ENCODE results near the gene PGAM2.
A peak's percentile ranks its signal among the peaks of the same experiment; 100 is the strongest.

DNA sequence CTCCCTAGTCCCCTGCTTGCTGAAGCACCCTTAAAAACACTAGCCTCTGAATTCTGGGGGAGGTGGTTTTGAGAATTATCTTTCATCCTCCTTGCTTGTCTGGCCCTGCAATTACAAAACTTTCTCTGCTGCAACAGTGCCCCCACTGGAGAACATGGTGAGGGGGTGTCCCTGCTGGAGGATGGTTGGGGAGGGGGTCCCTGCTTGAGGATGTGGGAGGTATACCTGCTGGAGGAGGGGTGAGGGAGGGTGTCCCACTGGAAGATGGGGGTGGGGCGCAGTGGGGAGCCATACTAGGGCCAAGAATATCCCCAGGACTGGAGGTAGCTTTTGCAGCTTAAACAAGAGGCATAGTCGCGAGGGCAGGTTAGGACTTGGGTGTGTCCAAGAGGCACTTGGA lies 20.2 kb upstream of the PGAM2 start:
- TF ChIP-seq ZNF496 (CRISPR knock-in tag; IDR thresholded peaks at IDR 0.05; ENCODE audit: insufficient replicate concordance) (no peak), ZFX (CRISPR knock-in tag; IDR thresholded peaks at IDR 0.05; ENCODE audit: low read depth) (no peak), ZNF317 (CRISPR knock-in tag; IDR thresholded peaks at IDR 0.05) (no peak)
- TF ChIP-seq, protein P1, sequence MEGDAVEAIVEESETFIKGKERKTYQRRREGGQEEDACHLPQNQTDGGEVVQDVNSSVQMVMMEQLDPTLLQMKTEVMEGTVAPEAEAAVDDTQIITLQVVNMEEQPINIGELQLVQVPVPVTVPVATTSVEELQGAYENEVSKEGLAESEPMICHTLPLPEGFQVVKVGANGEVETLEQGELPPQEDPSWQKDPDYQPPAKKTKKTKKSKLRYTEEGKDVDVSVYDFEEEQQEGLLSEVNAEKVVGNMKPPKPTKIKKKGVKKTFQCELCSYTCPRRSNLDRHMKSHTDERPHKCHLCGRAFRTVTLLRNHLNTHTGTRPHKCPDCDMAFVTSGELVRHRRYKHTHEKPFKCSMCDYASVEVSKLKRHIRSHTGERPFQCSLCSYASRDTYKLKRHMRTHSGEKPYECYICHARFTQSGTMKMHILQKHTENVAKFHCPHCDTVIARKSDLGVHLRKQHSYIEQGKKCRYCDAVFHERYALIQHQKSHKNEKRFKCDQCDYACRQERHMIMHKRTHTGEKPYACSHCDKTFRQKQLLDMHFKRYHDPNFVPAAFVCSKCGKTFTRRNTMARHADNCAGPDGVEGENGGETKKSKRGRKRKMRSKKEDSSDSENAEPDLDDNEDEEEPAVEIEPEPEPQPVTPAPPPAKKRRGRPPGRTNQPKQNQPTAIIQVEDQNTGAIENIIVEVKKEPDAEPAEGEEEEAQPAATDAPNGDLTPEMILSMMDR (CRISPR knock-in tag; IDR thresholded peaks at IDR 0.05) = peak; percentile 28; the same call in 1 of the 2 replicates
- TF ChIP-seq, protein P2, sequence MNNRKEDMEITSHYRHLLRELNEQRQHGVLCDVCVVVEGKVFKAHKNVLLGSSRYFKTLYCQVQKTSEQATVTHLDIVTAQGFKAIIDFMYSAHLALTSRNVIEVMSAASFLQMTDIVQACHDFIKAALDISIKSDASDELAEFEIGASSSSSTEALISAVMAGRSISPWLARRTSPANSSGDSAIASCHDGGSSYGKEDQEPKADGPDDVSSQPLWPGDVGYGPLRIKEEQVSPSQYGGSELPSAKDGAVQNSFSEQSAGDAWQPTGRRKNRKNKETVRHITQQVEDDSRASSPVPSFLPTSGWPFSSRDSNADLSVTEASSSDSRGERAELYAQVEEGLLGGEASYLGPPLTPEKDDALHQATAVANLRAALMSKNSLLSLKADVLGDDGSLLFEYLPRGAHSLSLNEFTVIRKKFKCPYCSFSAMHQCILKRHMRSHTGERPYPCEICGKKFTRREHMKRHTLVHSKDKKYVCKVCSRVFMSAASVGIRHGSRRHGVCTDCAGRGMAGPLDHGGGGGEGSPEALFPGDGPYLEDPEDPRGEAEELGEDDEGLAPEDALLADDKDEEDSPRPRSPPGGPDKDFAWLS (CRISPR knock-in tag; IDR thresholded peaks at IDR 0.05; ENCODE audit: borderline replicate concordance) = no peak
- TF ChIP-seq, protein P3, sequence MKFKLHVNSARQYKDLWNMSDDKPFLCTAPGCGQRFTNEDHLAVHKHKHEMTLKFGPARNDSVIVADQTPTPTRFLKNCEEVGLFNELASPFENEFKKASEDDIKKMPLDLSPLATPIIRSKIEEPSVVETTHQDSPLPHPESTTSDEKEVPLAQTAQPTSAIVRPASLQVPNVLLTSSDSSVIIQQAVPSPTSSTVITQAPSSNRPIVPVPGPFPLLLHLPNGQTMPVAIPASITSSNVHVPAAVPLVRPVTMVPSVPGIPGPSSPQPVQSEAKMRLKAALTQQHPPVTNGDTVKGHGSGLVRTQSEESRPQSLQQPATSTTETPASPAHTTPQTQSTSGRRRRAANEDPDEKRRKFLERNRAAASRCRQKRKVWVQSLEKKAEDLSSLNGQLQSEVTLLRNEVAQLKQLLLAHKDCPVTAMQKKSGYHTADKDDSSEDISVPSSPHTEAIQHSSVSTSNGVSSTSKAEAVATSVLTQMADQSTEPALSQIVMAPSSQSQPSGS (CRISPR knock-in tag; IDR thresholded peaks at IDR 0.05) = no peak

All from HepG2 (cell line).